ENCODE results near the gene NIN.

The NIN gene

GRCh38 chr14:50758305-50758704 lies 72.7 kb downstream of the NIN start:
- DNase-seq, result no peak

GRCh38 chr14:50757702-50758101 lies 73.3 kb downstream of the NIN start:
- no peak for DNase-seq

GRCh38 chr14:50756300-50756699 lies 74.7 kb downstream of the NIN start:
- no peak for DNase-seq

GRCh38 chr14:50750323-50750722 lies 80.6 kb downstream of the NIN start:
- no peak for DNase-seq

- DNase-seq, result no peak
Observed at GRCh38 chr14:50745401-50746058, 85.4 kb downstream of the NIN start.

- no peak for DNase-seq
Observed at GRCh38 chr14:50744231-50744630, 86.7 kb downstream of the NIN start.

- peak; percentile 76 for DNase-seq
Observed at GRCh38 chr14:50741567-50741966, 89.4 kb downstream of the NIN start.

- DNase-seq, result peak; percentile 38
Observed at GRCh38 chr14:50740856-50741255, 90.1 kb downstream of the NIN start.

GRCh38 chr14:50739186-50739585 lies 91.8 kb downstream of the NIN start:
- no peak for DNase-seq

GRCh38 chr14:50736932-50737419 lies 94.0 kb downstream of the NIN start:
- DNase-seq, result no peak

GRCh38 chr14:50734950-50735695 lies 95.8 kb downstream of the NIN start:
- peak; percentile 4 for DNase-seq

GRCh38 chr14:50733494-50733893 lies 97.5 kb downstream of the NIN start:
- no peak for DNase-seq

GRCh38 chr14:50728836-50729235 lies 102.1 kb downstream of the NIN start:
- no peak for DNase-seq

- DNase-seq, result no peak
Observed at GRCh38 chr14:50726372-50727107, 104.4 kb downstream of the NIN start.

- DNase-seq, result no peak
Observed at GRCh38 chr14:50725761-50726160, 105.2 kb downstream of the NIN start.

GRCh38 chr14:50719911-50720759 lies 110.8 kb downstream of the NIN start:
- no peak for DNase-seq

GRCh38 chr14:50718949-50719348 lies 112.0 kb downstream of the NIN start:
- no peak for DNase-seq

GRCh38 chr14:50717811-50718210 lies 113.2 kb downstream of the NIN start:
- DNase-seq, result no peak

- peak; percentile 50 for DNase-seq
Observed at GRCh38 chr14:50714450-50715073, 116.4 kb downstream of the NIN start.

GRCh38 chr14:50711043-50711442 lies 119.9 kb downstream of the NIN start:
- DNase-seq, result no peak

GRCh38 chr14:50705026-50705593 lies 125.9 kb downstream of the NIN start:
- no peak for DNase-seq

- no peak for DNase-seq
Observed at GRCh38 chr14:50704454-50705010, 126.4 kb downstream of the NIN start.

All from DMS53 (cell line).